HL-60 (cell line): Measurements from ENCODE around the gene PAPOLA.

Source experiments
- DNase-seq, 2 experiments: peaks; one replicate each; pipeline ENCODE4 v3.0.0-alpha.2; 2010 to 2020; ENCODE audit warnings: low read depth in 1 of 2, low spot score in 1 of 2
- H3K27ac ChIP-seq: fragments of 250-450 bp; sonication (Bioruptor Pico); replicated peaks from 2 replicates; pipeline ENCODE4 v1.5.1; 2020; ENCODE audit warnings: mild to moderate bottlenecking, moderate library complexity
- H3K27me3 ChIP-seq: fragments of 250-450 bp; sonication (Bioruptor Pico); 2 replicates; pipeline ENCODE4 v1.5.1; 2021; ENCODE audit warnings: mild to moderate bottlenecking, moderate library complexity; ENCODE audit not compliant: insufficient read depth, poor library complexity, severe bottlenecking
- H3K4me3 ChIP-seq: replicated peaks from 2 replicates; pipeline ENCODE4 v1.5.1; 2011; ENCODE audit warnings: mild to moderate bottlenecking, control low read depth, low read length; ENCODE audit not compliant: insufficient read depth
- CTCF ChIP-seq: IDR thresholded peaks from one replicate; pipeline ENCODE4 v1.5.1; 2011; ENCODE audit warnings: low read length, control low read depth, inconsistent platforms; ENCODE audit not compliant: insufficient read depth
- GABPA ChIP-seq: IDR thresholded peaks from 2 replicates; pipeline ENCODE4 v1.6.1; 2012; ENCODE audit warnings: low read depth
- POLR2AphosphoS5 ChIP-seq: IDR thresholded peaks from 2 replicates; pipeline ENCODE4 v1.6.1; 2012; ENCODE audit warnings: low read depth
- REST ChIP-seq: IDR thresholded peaks from 2 replicates; pipeline ENCODE4 v1.6.1; 2012; ENCODE audit warnings: low read depth; ENCODE audit not compliant: insufficient replicate concordance
- SPI1 ChIP-seq: IDR thresholded peaks from 2 replicates; pipeline ENCODE4 v1.6.1; 2012; ENCODE audit warnings: low read depth, mild to moderate bottlenecking, borderline replicate concordance

PAPOLA gene

GRCh38 chr14:96567289-96567899, 65.2 kb downstream of the PAPOLA start:
- no peak overlapping the region for H3K27ac ChIP-seq
- DNase-seq: no peak
- no peaks in the 10 kb centered on the region for H3K27me3 ChIP-seq
- no peak for TF ChIP-seq GABPA
- no peak for TF ChIP-seq POLR2AphosphoS5
- TF ChIP-seq CTCF: peak; percentile 20
- H3K4me3 ChIP-seq: no peak overlapping the region

DNA sequence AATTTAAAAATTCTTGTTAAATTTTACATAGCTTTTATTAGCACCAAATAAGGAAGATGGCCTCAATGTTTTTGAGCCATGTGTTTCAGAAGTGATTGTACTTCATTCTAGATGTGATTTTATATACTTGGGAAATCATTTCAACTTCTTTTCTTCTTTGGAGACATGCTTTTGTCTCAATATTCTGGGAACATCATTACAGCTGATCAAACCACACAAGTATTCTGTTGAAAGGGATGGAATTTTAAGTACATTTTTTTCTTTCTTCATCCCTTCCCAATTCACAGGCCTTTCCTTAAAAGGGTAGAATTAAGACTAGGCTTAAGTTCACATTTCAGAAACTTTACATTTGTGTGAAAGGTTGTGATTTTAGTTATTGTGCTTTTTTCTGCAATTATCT, 66.4 kb downstream of the PAPOLA start:
- Histone ChIP-seq H3K4me3 (no peak overlapping the region), H3K27me3 (no peaks in the 10 kb centered on the region), H3K27ac (no peak overlapping the region)
- no peak for TF ChIP-seq POLR2AphosphoS5
- no peak for TF ChIP-seq SPI1
- no peak for TF ChIP-seq GABPA
- no peak for TF ChIP-seq CTCF
- TF ChIP-seq REST: no peak
- DNase-seq: no peak

- no peaks in the 10 kb centered on the region for H3K27me3 ChIP-seq
- no peak overlapping the region for H3K4me3 ChIP-seq
- H3K27ac ChIP-seq: no peak overlapping the region
- DNase-seq: no peak
- TF ChIP-seq SPI1 (no peak), POLR2AphosphoS5 (no peak), REST (no peak), GABPA (no peak), CTCF (no peak)
Measured at GRCh38 chr14:96571311-96571710, 69.1 kb downstream of the PAPOLA start.
